Large intestine (tissue), 3 donors: ENCODE data around the gene RHOBTB3. TPM values are rescaled to one million over a fixed set of nuclear protein-coding genes. Genes with fewer than 3 reads are reported as not detected.
"Not testable (repeated sequence)": the region's sequence is repeated elsewhere in the genome, so short reads cannot be mapped to it uniquely, and the experiment has no call there.

ENCODE experiments used
- DNase-seq, 2 donors: peaks; one replicate each; pipeline versions ENCODE4 v3.0.0 to v3.0.0-alpha.2; 2013
- H3K27ac ChIP-seq: one replicate; pipeline ENCODE4 v1.5.1; 2013; ENCODE audit warnings: low read length
- H3K27me3 ChIP-seq: 2 replicates; pipeline ENCODE4 v1.6.1; 2013; ENCODE audit warnings: low read length; ENCODE audit not compliant: control insufficient read depth, insufficient read depth
- H3K36me3 ChIP-seq: 2 replicates; pipeline ENCODE4 v1.6.1; 2013; ENCODE audit warnings: low read length; ENCODE audit not compliant: control insufficient read depth, insufficient read depth
- H3K4me1 ChIP-seq: one replicate; pipeline ENCODE4 v1.6.1; 2013; ENCODE audit warnings: low read length; ENCODE audit not compliant: control insufficient read depth, insufficient read depth
- H3K4me3 ChIP-seq: one replicate; pipeline ENCODE4 v1.5.1; 2013; ENCODE audit warnings: low read length
- H3K9me3 ChIP-seq: one replicate; pipeline ENCODE4 v1.6.1; 2013; ENCODE audit warnings: mild to moderate bottlenecking, low read depth, low read length, moderate library complexity; ENCODE audit not compliant: control insufficient read depth
- WGBS: methylation state at CpG from one replicate; pipeline ENCODE4 v1.1.5; 2013; ENCODE audit warnings: low lambda C conversion rate; ENCODE audit not compliant: insufficient coverage; 5-methylcytosine and 5-hydroxymethylcytosine counted together
- polyA plus RNA-seq: library from polyadenylated mRNA; unstranded; fragments of 120-200 nt; gene quantifications from one replicate; pipeline ENCODE4 v1.2.1, GENCODE V29; 2013

Gene RHOBTB3
- polyA plus RNA-seq, 1 donor: 47.5 TPM

DNA sequence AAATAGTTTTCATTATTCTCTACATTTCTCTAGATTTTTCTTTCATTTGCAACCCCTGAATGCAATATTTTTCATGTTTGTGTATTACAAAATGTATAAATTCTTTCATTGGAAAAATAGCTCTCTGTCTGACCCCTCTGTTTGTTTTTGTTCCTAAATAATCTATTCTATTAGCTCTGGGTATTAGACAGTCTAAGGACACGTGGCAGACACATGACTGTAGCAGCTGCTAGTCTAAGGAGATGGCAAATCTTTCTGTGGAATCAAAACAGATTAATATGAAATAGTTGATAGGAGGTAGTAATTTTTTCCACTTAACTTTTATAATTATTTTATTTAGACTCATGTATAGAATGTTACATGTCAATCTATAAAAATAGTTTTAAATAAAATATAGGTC lies 27.0 kb upstream of the RHOBTB3 start:
- H3K27ac ChIP-seq: no peak overlapping the region
- no CpG with 5 or more reads among the region's 1 CpG for WGBS
- no peaks in the 10 kb centered on the region for H3K9me3 ChIP-seq
- H3K27me3 ChIP-seq: no peaks in the 10 kb centered on the region
- no peaks in the 10 kb centered on the region for H3K36me3 ChIP-seq
- H3K4me1 ChIP-seq: no peaks in the 10 kb centered on the region
- H3K4me3 ChIP-seq: no peak overlapping the region
- DNase-seq: no peak

DNA sequence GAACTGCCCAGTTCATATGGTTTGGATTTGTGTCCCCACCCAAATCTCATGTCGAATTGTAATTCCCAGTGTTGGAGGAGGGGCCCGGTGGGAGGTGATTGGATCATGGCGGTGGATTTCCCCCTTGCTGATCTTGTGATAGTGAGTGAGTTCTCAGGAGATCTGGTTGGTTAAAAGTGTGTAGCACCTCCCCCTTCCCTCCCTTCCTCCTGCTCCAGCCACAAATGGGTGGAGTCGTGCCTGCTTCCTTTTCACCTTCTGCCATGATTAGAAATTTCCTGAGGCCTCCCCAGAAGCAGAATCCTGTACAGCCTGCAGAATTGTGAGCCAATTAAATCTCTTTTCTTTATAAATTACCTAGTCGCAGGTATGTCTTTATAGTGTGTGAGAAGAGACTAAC lies 24.9 kb upstream of the RHOBTB3 start:
- not testable (repeated sequence) for H3K27ac ChIP-seq, DNase-seq, H3K4me1 ChIP-seq, H3K36me3 ChIP-seq, H3K4me3 ChIP-seq, H3K9me3 ChIP-seq, H3K27me3 ChIP-seq
- no CpG with 5 or more reads among the region's 5 CpGs for WGBS

DNA sequence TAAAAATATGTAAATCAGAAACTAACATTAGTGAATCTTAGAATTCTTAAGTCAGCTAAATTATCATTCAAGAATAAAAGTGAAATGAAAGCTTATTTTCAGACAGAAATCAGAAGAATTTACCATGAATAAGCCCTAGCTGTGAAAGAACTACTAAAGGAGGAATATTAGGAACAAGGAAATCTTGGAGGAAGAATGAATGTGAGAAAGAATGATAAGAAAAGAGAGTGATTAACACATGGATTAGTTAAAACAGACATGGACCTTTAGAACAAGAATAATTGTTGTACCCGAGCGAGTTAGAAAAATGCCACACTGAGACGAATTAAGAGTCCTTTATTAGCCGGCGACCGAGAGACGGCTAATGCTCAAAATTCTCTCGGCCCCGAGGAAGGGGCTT lies 24.1 kb upstream of the RHOBTB3 start:
- no peaks in the 10 kb centered on the region for H3K36me3 ChIP-seq
- no peak overlapping the region for H3K4me3 ChIP-seq
- no peaks in the 10 kb centered on the region for H3K27me3 ChIP-seq
- H3K9me3 ChIP-seq: no peaks in the 10 kb centered on the region
- no peak for DNase-seq
- H3K27ac ChIP-seq: no peak overlapping the region
- WGBS: 55% methylated on average over 4 of the region's 9 CpGs
- peaks cover 11% of the 10 kb centered on the region for H3K4me1 ChIP-seq

DNA sequence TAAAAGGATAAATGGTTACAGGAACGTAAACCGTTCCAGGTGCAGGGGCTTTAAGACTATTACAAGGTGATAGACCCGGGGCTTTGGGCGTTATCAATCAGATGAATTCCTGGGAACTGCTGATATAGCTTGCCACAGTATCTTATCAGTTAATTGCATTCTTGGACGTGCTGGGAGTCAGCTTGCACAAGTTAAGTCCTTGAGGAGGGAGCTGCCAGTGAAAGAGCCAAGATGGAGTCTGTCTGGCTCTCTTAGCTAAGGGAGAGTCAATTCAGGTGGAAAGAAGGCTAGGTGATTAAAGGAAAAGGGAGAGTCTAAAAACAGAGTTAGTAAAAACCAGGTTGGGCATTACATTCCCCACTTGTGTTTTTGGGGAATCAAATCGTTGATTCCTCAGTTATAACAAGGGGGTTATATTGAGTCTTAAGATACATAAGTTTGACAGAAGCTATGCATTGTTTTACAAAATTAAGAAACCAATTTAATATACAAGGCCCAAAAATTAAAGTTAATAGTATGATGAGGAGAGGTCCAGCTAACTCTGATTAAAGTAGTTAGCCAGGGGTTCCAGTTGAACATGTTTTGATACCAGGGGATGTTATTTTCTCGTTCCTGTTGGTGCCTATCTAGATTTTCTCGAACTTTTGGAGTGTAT lies 23.5 kb upstream of the RHOBTB3 start:
- H3K4me1 ChIP-seq: peaks cover 13% of the 10 kb centered on the region
- not testable (repeated sequence) for H3K27ac ChIP-seq, H3K27me3 ChIP-seq, H3K9me3 ChIP-seq, DNase-seq, H3K36me3 ChIP-seq, H3K4me3 ChIP-seq
- no CpG with 5 or more reads among the region's 8 CpGs for WGBS

DNA sequence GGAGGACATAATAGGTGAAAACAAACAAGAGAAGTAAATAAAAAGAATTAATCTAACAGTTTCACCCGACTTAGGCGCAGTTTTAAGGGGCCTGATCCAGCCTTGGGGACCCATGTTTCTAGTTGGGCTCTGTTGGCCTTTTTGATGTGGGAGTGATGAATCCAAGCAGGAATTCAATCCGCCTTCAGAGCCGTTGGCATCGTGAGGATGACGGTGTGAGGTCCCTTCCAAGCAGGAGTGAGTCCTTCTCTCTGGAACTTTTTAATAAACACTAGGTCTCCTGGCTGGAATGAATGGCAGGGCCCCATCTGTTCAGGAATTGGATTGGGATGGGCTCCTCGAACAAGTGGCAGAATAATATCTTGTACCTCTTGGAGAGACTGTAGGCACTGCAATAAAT lies 22.3 kb upstream of the RHOBTB3 start:
- Histone ChIP-seq H3K36me3 (no peaks in the 10 kb centered on the region), H3K4me3 (no peak overlapping the region), H3K27ac (no peak overlapping the region), H3K27me3 (no peaks in the 10 kb centered on the region), H3K9me3 (no peaks in the 10 kb centered on the region), H3K4me1 (peaks cover 16% of the 10 kb centered on the region)
- 93% methylated on average over 2 of the region's 7 CpGs for WGBS
- no peak for DNase-seq

DNA sequence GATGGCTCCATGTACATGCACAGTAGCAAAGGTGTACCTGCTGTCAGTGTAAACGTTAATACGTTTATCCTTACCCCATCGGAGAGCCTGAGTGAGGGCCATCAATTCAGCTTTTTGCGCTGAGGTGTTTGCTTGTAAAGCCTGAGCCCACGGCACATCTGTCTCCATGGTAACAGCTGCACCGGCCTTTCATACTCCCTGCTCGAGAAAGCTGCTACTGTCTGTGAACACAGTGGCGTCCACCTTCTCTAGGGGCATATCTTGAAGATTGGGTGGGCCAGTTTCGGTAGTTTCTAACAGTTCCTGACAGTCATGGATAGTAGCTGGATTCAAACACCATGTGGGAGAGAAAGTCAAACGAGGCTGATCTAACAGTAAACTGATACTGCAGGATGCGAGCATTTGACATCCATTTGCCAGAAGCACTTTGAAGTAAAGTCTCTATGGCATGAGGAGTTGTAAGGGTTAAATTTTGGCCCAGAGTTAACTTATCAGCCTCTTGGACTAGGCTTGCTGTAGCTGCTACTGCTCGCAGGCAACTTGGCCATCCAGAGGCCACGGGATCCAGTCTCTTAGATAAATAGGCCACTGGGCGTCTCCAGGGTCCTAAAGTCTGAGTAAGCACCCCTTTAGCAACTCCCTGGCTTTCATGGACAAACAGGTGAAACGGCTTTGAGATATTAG lies 21.0 kb upstream of the RHOBTB3 start:
- Histone ChIP-seq H3K4me3 (no peak overlapping the region), H3K27me3 (no peaks in the 10 kb centered on the region), H3K36me3 (no peaks in the 10 kb centered on the region), H3K9me3 (no peaks in the 10 kb centered on the region), H3K4me1 (peaks cover 16% of the 10 kb centered on the region), H3K27ac (no peak overlapping the region)
- peak in 1 of 2 donors; percentile 75 for DNase-seq
- WGBS: no CpG with 5 or more reads among the region's 15 CpGs

DNA sequence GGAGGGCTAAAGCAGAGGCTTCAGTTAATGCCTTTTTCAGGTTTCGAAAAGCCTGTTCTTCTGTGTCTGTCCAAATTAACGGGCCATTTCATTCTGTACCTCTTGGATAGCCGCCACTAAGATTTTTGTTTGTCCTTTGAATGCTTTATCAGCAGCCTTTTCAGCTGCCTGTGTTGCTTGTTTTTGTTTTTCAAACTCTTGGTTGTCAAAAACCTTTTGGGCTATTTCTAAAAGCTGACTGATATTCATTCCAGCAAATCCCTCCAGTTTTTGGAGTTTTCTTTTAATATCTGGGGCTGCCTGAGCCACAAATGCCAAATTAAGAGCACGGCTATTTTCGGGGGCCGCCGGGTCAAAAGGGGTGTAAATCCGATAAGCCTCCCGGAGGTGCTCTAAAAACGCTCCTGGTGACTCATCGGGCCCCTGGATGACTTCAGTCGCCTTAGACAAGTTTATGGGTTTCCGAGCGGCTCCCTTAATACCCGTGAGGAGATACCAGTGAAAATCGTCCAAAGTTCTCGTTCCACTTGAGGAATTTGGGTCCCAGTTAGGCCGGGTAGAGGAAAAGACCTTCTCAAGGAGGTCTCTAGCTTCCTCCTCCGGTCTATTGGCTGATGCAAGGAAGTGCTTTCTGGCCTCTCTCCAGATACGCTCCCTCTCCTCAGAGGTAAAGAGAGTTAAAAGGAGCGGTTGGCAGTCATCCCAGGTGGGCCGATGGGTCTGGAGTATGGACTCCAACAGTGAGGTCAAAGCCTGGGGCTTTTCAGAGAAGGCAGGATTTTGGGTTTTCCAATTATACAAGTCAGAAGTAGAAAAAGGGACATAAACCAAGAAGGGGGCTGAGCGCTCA lies 20.3 kb upstream of the RHOBTB3 start:
- H3K27me3 ChIP-seq, H3K9me3 ChIP-seq, H3K36me3 ChIP-seq, H3K4me3 ChIP-seq, H3K27ac ChIP-seq: not testable (repeated sequence)
- peak in 1 of 2 donors; percentile 63 for DNase-seq
- no CpG with 5 or more reads among the region's 23 CpGs for WGBS
- H3K4me1 ChIP-seq: peaks cover 16% of the 10 kb centered on the region

DNA sequence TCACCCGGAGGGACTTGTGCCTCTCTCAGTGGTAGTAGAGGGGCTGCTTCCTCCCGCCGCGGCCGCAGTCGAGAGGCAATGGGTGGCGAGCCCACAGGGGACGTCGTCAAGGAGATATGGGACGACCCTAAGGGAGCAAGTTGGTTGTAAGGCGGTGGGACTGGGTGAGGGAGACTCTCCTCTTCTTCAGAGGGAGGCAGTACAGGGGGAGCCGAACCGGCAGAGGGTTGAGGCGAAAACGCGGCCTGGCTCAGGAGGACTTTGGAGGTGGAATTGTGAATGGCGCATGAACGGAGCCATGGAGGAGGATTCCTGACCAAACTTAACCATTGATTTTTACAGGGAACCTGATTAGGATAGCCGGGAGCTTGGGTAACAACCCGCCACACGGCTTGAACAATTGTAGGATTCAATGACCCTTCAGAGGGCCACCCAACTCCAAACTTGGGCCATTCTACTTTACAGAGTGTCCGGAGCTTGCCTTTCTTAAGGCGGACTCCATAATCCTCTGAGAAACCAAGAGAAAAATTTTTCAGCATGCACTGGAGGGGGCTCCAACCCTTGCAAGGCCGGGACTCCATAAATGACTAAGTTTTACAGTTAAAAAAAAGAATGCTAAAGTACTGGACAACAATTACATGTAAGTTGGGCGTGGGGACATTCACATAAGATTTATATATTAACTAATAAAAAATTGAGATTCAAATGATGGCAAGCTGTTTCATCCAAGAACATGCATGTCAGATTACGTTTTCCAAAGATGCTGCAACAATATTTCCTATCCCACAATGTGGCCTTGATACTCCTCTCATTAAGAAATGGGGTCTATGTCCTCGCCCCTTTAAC lies 19.4 kb upstream of the RHOBTB3 start:
- DNase-seq: no peak
- WGBS: 100% methylated on average over 3 of the region's 27 CpGs
- no peaks in the 10 kb centered on the region for H3K36me3 ChIP-seq
- H3K27ac ChIP-seq: no peak overlapping the region
- H3K9me3 ChIP-seq: peaks cover under 1% of the 10 kb centered on the region
- H3K4me1 ChIP-seq: peaks cover 16% of the 10 kb centered on the region
- no peak overlapping the region for H3K4me3 ChIP-seq
- no peaks in the 10 kb centered on the region for H3K27me3 ChIP-seq

DNA sequence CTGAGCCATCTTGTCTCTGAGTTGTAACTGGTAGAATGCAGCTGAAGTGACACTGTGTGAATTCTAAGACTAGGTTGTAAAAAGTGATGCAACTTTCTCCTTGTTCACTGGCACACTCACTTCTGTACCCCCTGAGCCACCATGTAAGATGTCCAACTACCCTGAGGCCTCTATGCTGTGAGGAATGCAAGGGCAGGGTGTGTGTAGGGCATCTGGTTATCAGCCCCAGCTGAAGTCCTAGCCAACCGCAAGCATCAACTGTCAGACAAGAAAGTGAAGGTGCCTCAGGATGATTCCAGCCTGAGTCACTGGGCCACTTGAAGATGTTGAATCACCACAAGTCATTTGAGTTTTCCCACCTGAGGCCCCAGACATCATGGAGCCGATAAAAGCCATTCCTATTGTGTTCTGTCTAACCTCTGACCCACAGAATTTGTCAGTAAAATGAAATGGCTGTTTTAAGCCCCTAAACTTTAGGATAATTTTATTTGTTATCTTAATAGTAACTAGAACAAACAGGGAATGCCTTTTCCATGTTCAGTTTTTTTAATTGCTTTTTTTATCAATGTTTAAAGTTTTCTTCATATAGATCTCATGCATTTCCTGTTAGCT lies 18.7 kb upstream of the RHOBTB3 start:
- peak; percentile 95 for DNase-seq
- Histone ChIP-seq H3K36me3 (no peaks in the 10 kb centered on the region), H3K4me1 (peaks cover 16% of the 10 kb centered on the region), H3K27me3 (no peaks in the 10 kb centered on the region), H3K9me3 (peaks cover 6% of the 10 kb centered on the region), H3K4me3 (no peak overlapping the region), H3K27ac (peak overlapping the region; percentile 47)
- no CpG with 5 or more reads among the region's 2 CpGs for WGBS
